OCI-LY7 (cell line): ENCODE measurements around the gene ARHGAP6. TPM values are rescaled to one million over a fixed set of nuclear protein-coding genes. Genes with fewer than 3 reads are reported as not detected.

ENCODE experiments used
- BruUV-seq: library from RNA; stranded (reverse); fragments of 400-500 nt; replicated peaks from 2 replicates; lab custom pipeline; 2021; lab: Mats Ljungman, UMichigan
- CTCF ChIA-PET: fragments of 300-600 bp; sonication (Branson Sonifier 250); formaldehyde crosslinking; loops from one replicate; lab custom pipeline; 2022; ENCODE audit warnings: antibody characterized with exemption; ENCODE audit not compliant: unreplicated experiment; lab: Charles Lee
- POLR2A ChIA-PET: fragments of 300-600 bp; sonication (Branson Sonifier 250); formaldehyde crosslinking; loops from one replicate; lab custom pipeline; 2022; ENCODE audit warnings: antibody characterized with exemption; lab: Charles Lee
- DNase-seq: peaks from one replicate; pipeline ENCODE4 v3.0.0-alpha.2; 2015; ENCODE audit warnings: low spot score
- H2AFZ ChIP-seq: fragments of 200-600 bp; sonication (generic), shearing (Covaris generic); 2 replicates; pipeline ENCODE4 v1.6.1; 2014; ENCODE audit warnings: mild to moderate bottlenecking, antibody characterized with exemption, low read length, moderate library complexity
- H3K27ac ChIP-seq: fragments of 200-600 bp; sonication (generic); 2 replicates; pipeline ENCODE4 v1.5.1; 2014; ENCODE audit warnings: mixed run types, low read depth, mild to moderate bottlenecking, moderate library complexity, low read length, inconsistent platforms; ENCODE audit not compliant: poor library complexity, severe bottlenecking
- H3K36me3 ChIP-seq: fragments of 200-600 bp; sonication (generic); 2 replicates; pipeline ENCODE4 v1.6.1; 2014; ENCODE audit warnings: mild to moderate bottlenecking, antibody characterized with exemption, low read length, moderate library complexity, mixed read lengths; ENCODE audit not compliant: insufficient read depth
- H3K4me1 ChIP-seq: fragments of 200-600 bp; sonication (generic); 2 replicates; pipeline ENCODE4 v1.5.1; 2014; ENCODE audit warnings: mild to moderate bottlenecking, low read length; ENCODE audit not compliant: insufficient read depth, poor library complexity, severe bottlenecking
- H3K4me2 ChIP-seq: fragments of 200-600 bp; sonication (generic); 2 replicates; pipeline ENCODE4 v1.6.1; 2014; ENCODE audit warnings: mild to moderate bottlenecking, low read length
- H3K4me3 ChIP-seq: fragments of 200-600 bp; sonication (generic); 2 replicates; pipeline ENCODE4 v1.5.1; 2014; ENCODE audit warnings: mild to moderate bottlenecking, low read depth, low read length; ENCODE audit not compliant: poor library complexity, severe bottlenecking
- H3K79me2 ChIP-seq: fragments of 200-600 bp; sonication (generic); 2 replicates; pipeline ENCODE4 v1.6.1; 2016; ENCODE audit warnings: low read depth, mild to moderate bottlenecking, low read length, moderate library complexity, mixed read lengths; ENCODE audit not compliant: insufficient read depth
- H3K9me2 ChIP-seq: fragments of 200-600 bp; sonication (generic); 2 replicates; pipeline ENCODE4 v1.6.1; 2016; ENCODE audit warnings: mild to moderate bottlenecking, low read length, mixed read lengths; ENCODE audit not compliant: insufficient read depth
- H3K9me3 ChIP-seq: fragments of 200-600 bp; sonication (generic); 2 replicates; pipeline ENCODE4 v1.6.1; 2014; ENCODE audit warnings: mild to moderate bottlenecking, mixed run types, low read length, mixed read lengths
- H4K20me1 ChIP-seq: fragments of 200-600 bp; sonication (generic); 2 replicates; pipeline ENCODE4 v1.6.1; 2014; ENCODE audit warnings: mild to moderate bottlenecking, antibody characterized with exemption, low read length, moderate library complexity, mixed read lengths; ENCODE audit not compliant: insufficient read depth
- EZH2phosphoT487 ChIP-seq: fragments of 200-600 bp; sonication (generic); IDR thresholded peaks from 2 replicates; pipeline ENCODE4 v1.6.1; 2018; ENCODE audit warnings: low read depth, borderline replicate concordance, mild to moderate bottlenecking, mixed run types, antibody characterized with exemption, low read length, moderate library complexity, mixed read lengths
- intact Hi-C: fragments of 100-400 bp; cut with micrococcal nuclease; formaldehyde crosslinking; loops from one replicate; pipeline ENCODE4 v1.10.0; 2022; ENCODE audit not compliant: unreplicated experiment
- total RNA-seq, 2 experiments: library from RNA; depleted of rRNA in 1 of 2; stranded (reverse); fragments of >200 nt in 1 of 2; shearing (Covaris generic) in 1 of 2; gene quantifications; 2 replicates each; pipeline ENCODE4 v1.2.3, GENCODE V29; 2014 to 2022
- TF ChIP-seq, protein P1 (sequence below): fragments of 200-600 bp; sonication (generic); conservative IDR thresholded peaks from 2 replicates; pipeline ENCODE4 v1.5.1; 2014; ENCODE audit warnings: mild to moderate bottlenecking, antibody characterized with exemption, low read length, moderate library complexity, mixed read lengths

ARHGAP6 gene
- total RNA-seq, 2 experiments from 2014 or later: not detected

DNA sequence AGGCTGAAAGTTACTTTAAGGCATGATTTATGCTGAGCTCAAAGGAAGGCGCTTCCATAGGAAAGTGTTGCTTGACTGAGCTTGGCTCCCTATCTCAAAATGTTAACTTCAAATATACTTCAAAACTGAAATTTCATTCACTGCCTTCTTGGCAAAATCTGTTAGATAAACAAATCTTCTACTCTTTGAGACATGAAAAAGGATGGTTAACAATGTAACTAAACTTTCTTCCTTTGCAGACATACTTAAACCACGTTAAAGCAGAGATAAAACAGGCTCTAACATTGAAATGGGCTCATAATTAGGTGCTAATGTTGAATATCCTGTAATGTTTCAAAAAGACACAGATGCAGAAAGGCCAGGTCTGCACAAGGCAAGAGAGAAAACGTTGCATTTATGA lies 262.1 kb downstream of the ARHGAP6 start:
- CTCF ChIA-PET: no interaction called here
- no peaks in the 10 kb centered on the region for H3K9me2 ChIP-seq
- H2AFZ ChIP-seq: no peak overlapping the region; the same call in 1 of the 2 replicates
- H3K4me2 ChIP-seq: no peak overlapping the region
- intact Hi-C loops: no loop called here
- no peaks in the 10 kb centered on the region for H3K9me3 ChIP-seq
- H3K27ac ChIP-seq: no peak overlapping the region
- BruUV-seq: no TSS peak
- POLR2A ChIA-PET: no interaction called here
- H3K4me1 ChIP-seq: no peaks in the 10 kb centered on the region
- H3K4me3 ChIP-seq: no peak overlapping the region
- DNase-seq: no peak
- H4K20me1 ChIP-seq: no peaks in the 10 kb centered on the region
- no peaks in the 10 kb centered on the region for H3K79me2 ChIP-seq
- H3K36me3 ChIP-seq: no peaks in the 10 kb centered on the region
- TF ChIP-seq, protein P1, sequence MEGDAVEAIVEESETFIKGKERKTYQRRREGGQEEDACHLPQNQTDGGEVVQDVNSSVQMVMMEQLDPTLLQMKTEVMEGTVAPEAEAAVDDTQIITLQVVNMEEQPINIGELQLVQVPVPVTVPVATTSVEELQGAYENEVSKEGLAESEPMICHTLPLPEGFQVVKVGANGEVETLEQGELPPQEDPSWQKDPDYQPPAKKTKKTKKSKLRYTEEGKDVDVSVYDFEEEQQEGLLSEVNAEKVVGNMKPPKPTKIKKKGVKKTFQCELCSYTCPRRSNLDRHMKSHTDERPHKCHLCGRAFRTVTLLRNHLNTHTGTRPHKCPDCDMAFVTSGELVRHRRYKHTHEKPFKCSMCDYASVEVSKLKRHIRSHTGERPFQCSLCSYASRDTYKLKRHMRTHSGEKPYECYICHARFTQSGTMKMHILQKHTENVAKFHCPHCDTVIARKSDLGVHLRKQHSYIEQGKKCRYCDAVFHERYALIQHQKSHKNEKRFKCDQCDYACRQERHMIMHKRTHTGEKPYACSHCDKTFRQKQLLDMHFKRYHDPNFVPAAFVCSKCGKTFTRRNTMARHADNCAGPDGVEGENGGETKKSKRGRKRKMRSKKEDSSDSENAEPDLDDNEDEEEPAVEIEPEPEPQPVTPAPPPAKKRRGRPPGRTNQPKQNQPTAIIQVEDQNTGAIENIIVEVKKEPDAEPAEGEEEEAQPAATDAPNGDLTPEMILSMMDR: no peak
- no peak for TF ChIP-seq EZH2phosphoT487

DNA sequence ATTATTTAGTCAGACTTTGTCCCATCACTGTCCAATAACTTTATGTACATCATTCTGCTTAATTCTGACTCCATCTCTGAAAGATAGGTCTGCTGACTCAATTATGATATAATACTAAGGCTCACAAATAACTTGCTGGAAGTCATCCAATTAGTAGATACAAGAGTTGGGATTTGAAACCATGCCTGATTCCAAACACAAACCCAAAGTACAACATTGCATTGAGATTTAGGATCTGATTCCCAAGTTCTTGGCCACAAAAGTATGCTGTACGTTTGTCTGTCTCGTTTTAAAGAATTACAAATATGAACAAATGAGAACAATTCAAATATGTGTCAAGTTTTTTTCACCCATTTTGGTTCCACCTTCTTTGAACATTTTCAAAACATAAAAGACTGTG lies 263.8 kb downstream of the ARHGAP6 start:
- H3K4me2 ChIP-seq: no peak overlapping the region
- no peaks in the 10 kb centered on the region for H4K20me1 ChIP-seq
- no peaks in the 10 kb centered on the region for H3K9me3 ChIP-seq
- H3K27ac ChIP-seq: no peak overlapping the region
- no peaks in the 10 kb centered on the region for H3K36me3 ChIP-seq
- H3K79me2 ChIP-seq: no peaks in the 10 kb centered on the region
- intact Hi-C loops: no loop called here
- H2AFZ ChIP-seq: no peak overlapping the region
- no TSS peak for BruUV-seq
- DNase-seq: no peak
- CTCF ChIA-PET: no interaction called here
- no peaks in the 10 kb centered on the region for H3K4me1 ChIP-seq
- TF ChIP-seq, protein P1: no peak
- no peak for TF ChIP-seq EZH2phosphoT487
- no peak overlapping the region for H3K4me3 ChIP-seq
- POLR2A ChIA-PET: no interaction called here
- H3K9me2 ChIP-seq: no peaks in the 10 kb centered on the region

DNA sequence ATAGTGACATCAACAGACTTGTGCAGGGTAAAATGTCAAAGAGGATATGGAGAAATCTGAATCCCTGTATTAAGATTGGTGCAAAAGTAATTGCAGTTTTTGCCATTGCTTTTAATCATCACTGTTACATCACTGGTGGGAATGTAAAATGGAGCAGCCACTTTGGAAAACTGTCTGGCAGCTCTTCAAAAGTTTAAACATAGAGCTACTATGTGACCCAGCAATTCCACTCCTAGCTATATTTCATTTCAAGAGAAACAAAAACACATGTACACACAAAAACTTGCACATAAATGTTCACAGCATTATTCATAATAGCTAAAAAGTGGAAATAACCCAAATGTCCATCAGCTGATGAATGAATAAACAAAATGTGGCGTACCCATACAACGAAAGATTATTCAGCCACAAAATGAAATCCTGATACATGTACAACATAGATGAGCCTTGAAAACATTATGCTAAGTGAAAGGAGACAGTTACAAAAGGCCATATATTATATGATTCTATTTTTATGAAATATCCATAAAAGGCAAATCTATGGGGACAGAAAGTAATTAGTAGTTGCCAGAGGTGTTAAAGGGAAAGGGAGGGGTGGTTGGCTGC lies 266.1 kb downstream of the ARHGAP6 start:
- intact Hi-C loops: no loop called here

More for the DNA sequence above, 266.1 kb downstream of the ARHGAP6 start:
- no peak overlapping the region for H3K27ac ChIP-seq
- H3K4me1 ChIP-seq: no peaks in the 10 kb centered on the region
- ChIA-PET CTCF (interaction anchor here (1.0 kb wide), 1 partner anchor 17 kb away, joined by 3 read pairs; no protein-coding TSS in a partner anchor), POLR2A (interaction anchor here (0.6 to 0.9 kb wide), 2 partner anchors 14 to 68 kb away, joined by 3 to 6 read pairs; no protein-coding TSS in a partner anchor)
- H3K79me2 ChIP-seq: no peaks in the 10 kb centered on the region
- H3K36me3 ChIP-seq: no peaks in the 10 kb centered on the region
- TF ChIP-seq EZH2phosphoT487: no peak
- TF ChIP-seq, protein P1: no peak
- no peak overlapping the region for H2AFZ ChIP-seq
- no peaks in the 10 kb centered on the region for H3K9me2 ChIP-seq
- BruUV-seq: no TSS peak
- H3K9me3 ChIP-seq: no peaks in the 10 kb centered on the region
- no peak for DNase-seq
- no peak overlapping the region for H3K4me3 ChIP-seq
- H4K20me1 ChIP-seq: no peaks in the 10 kb centered on the region
- H3K4me2 ChIP-seq: no peak overlapping the region
